HL-60 (cell line): ENCODE data around the gene ZNF443.
A peak's percentile ranks its signal among the peaks of the same experiment; 100 is the strongest.

Source experiments
- CTCF ChIP-seq: IDR thresholded peaks from one replicate; pipeline ENCODE4 v1.5.1; 2011; ENCODE audit warnings: low read length, control low read depth, inconsistent platforms; ENCODE audit not compliant: insufficient read depth
- GABPA ChIP-seq: IDR thresholded peaks from 2 replicates; pipeline ENCODE4 v1.6.1; 2012; ENCODE audit warnings: low read depth
- POLR2AphosphoS5 ChIP-seq: IDR thresholded peaks from 2 replicates; pipeline ENCODE4 v1.6.1; 2012; ENCODE audit warnings: low read depth

GRCh38 chr19:12440541-12441316 lies at the start of gene ZNF443:
- TF ChIP-seq CTCF: no peak
- peak; percentile 58; the same call in 1 of the 2 replicates for TF ChIP-seq POLR2AphosphoS5
- peak; percentile 40; the same call in 1 of the 2 replicates for TF ChIP-seq GABPA
